Thoracic aorta (tissue), 2 donors: ENCODE results near the gene VASN. TPM values are rescaled to one million over a fixed set of nuclear protein-coding genes. Genes with fewer than 3 reads are reported as not detected.

Source experiments
- ATAC-seq: fragments of 150-250 bp; one replicate; pipeline ENCODE4 v1.8.0; 2017; ENCODE audit warnings: low read depth; ENCODE audit not compliant: insufficient number of reproducible peaks, low FRiP score
- DNase-seq: peaks from one replicate; pipeline ENCODE4 v3.0.0-alpha.2; 2020; ENCODE audit warnings: low spot score
- H3K27ac ChIP-seq, 2 donors: fragments of 200-600 bp; sonication (generic); 1 replicate in 1 of 2; 2 replicates in 1 of 2; pipeline ENCODE4 v1.5.1; 2016; ENCODE audit warnings: mild to moderate bottlenecking in 2 of 2, moderate library complexity in 2 of 2
- H3K27me3 ChIP-seq: fragments of 200-600 bp; sonication (generic); replicated peaks from 2 replicates; pipeline ENCODE4 v1.6.0; 2016; ENCODE audit warnings: mild to moderate bottlenecking; ENCODE audit not compliant: insufficient read depth
- H3K36me3 ChIP-seq: fragments of 200-600 bp; sonication (generic); one replicate; pipeline ENCODE4 v1.5.1; 2016
- H3K4me1 ChIP-seq, 2 donors: fragments of 200-600 bp; sonication (generic); 1 replicate in 1 of 2; 2 replicates in 1 of 2; pipeline versions ENCODE4 v1.5.1 to v1.6.0; 2016; ENCODE audit warnings: low read depth in 2 of 2, mild to moderate bottlenecking in 1 of 2; ENCODE audit not compliant: control insufficient read depth in 1 of 2
- H3K4me3 ChIP-seq: fragments of 200-600 bp; sonication (generic); 2 replicates; pipeline ENCODE4 v1.5.1; 2016; ENCODE audit warnings: mild to moderate bottlenecking
- H3K9me3 ChIP-seq: fragments of 200-600 bp; sonication (generic); 2 replicates; pipeline ENCODE4 v1.5.1; 2016
- total RNA-seq, 2 donors: library from RNA; depleted of rRNA; stranded (reverse); fragments of >200 nt; gene quantifications; one replicate each; pipeline versions ENCODE4 v1.1.0 to v1.2.3, GENCODE V29; 2016
- TF ChIP-seq, protein P1 (sequence below): fragments of 200-600 bp; sonication (generic); IDR thresholded peaks from one replicate; pipeline ENCODE4 v1.5.1; 2019; ENCODE audit warnings: antibody characterized with exemption

The VASN gene
- total RNA-seq, 2 donors from 2014 or later, result 197 to 217 TPM

DNA sequence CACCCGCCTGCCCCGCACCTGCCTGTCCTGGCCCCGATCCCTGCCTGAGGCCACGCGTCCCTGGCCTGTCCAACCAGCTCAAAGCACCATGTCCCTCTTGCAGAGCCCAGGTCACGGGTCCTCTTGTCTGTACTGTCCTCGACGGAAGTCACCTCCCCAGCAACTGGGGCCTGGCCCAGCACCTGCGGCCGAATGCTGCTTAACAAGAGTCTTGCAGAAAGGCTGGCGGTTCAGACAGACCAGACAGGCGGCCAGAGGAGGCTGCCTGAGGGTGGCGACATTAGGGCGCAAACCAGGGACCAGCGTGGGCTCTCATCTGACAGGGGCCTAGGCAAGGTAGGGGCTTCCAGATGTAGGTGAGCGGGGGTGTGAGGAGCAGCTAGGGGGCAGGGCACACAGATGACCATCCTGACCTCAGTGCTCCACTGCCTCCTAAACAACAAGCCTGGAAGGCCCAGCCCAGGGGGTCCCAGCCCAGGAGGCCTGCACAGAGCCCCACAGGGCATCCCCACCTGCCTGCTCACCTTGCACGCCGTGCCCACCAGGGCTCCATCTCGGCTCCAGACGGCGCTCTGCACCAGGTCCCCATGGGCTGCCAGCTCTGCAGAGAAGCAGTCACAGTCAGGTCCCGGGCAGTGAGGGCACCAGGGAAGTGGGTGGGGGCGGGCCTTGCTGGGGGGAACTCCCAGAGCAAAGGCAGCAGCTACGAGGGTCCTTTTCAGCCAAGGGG, 33.5 kb downstream of the VASN start:
- ATAC-seq, result no peak
- no peak for DNase-seq
- Histone ChIP-seq H3K9me3 (no peaks in the 10 kb centered on the region), H3K27ac (no peak overlapping the region), H3K4me1 (no peaks in the 10 kb centered on the region), H3K4me3 (no peak overlapping the region), H3K27me3 (no peaks in the 10 kb centered on the region), H3K36me3 (peaks cover 23% of the 10 kb centered on the region)
- TF ChIP-seq, protein P1, sequence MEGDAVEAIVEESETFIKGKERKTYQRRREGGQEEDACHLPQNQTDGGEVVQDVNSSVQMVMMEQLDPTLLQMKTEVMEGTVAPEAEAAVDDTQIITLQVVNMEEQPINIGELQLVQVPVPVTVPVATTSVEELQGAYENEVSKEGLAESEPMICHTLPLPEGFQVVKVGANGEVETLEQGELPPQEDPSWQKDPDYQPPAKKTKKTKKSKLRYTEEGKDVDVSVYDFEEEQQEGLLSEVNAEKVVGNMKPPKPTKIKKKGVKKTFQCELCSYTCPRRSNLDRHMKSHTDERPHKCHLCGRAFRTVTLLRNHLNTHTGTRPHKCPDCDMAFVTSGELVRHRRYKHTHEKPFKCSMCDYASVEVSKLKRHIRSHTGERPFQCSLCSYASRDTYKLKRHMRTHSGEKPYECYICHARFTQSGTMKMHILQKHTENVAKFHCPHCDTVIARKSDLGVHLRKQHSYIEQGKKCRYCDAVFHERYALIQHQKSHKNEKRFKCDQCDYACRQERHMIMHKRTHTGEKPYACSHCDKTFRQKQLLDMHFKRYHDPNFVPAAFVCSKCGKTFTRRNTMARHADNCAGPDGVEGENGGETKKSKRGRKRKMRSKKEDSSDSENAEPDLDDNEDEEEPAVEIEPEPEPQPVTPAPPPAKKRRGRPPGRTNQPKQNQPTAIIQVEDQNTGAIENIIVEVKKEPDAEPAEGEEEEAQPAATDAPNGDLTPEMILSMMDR, result no peak

DNA sequence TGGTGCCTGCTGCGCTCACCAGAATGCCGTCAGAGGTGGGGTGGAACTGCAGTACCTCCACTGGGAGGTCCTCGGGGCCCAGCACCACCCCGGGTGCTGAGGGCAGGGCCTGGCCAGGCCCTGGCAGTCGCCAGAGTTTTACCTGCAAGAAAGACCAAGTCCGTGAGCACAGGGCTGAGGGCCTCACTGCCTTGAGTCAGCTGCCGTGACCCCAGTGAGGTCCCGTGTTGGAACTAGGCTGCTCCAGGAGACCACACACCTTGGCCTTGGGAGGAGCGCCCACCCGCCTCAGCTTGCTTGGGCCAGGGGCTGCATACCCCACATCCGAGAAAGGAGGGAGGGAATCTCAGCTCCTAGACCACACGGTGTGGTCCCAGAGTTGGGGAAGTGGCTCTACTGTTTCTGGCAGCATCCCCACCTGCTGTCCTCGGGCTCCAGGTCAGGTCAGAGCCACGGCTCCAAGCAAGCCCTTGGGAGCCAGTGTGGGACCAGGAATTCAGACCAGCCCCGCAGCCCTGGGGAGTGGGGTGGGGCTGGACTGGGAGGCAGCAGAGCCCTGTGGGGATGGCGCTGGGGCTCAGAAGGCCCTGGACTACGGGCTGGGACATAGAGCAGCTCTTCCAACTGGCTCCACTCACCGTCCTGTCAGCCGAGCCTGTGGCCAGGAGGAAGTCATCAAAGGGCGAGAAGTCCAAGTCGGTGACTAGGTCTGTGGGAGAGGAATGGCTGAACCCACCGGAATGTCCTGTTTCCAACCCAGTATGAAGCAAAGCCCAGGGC, 36.1 kb downstream of the VASN start:
- ATAC-seq (no peak), DNase-seq (no peak)
- Histone ChIP-seq H3K4me1 (peaks cover 0 to 7% of the 10 kb centered on the region in 2 donors), H3K27ac (no peak overlapping the region), H3K4me3 (no peak overlapping the region), H3K36me3 (peaks cover 23% of the 10 kb centered on the region), H3K9me3 (no peaks in the 10 kb centered on the region), H3K27me3 (no peaks in the 10 kb centered on the region)
- TF ChIP-seq, protein P1, result no peak

DNA sequence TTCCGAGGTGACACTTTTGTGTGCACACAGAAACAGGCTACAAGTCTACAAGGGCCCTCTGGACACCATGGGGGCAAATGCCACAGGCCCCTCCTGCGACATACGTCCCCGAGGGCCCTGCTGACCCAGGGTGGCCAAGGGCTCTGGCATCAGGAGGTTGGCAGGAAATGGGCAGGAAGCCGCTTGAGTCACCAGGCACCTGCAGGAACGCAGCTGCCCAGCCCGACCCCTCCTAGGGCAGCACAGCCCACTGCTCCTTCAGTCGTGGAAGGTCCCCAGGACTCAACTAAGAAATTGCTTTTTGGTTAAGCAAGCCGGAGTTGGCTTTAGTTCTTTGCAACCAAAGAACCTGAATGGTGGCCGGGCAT, 36.7 kb downstream of the VASN start:
- DNase-seq, result no peak
- no peak for ATAC-seq
- TF ChIP-seq, protein P1, result no peak
- peaks cover 20% of the 10 kb centered on the region for H3K36me3 ChIP-seq
- peaks cover 0 to 7% of the 10 kb centered on the region in 2 donors for H3K4me1 ChIP-seq
- no peak overlapping the region for H3K4me3 ChIP-seq
- no peaks in the 10 kb centered on the region for H3K9me3 ChIP-seq
- H3K27ac ChIP-seq, result no peak overlapping the region
- H3K27me3 ChIP-seq, result no peaks in the 10 kb centered on the region

DNA sequence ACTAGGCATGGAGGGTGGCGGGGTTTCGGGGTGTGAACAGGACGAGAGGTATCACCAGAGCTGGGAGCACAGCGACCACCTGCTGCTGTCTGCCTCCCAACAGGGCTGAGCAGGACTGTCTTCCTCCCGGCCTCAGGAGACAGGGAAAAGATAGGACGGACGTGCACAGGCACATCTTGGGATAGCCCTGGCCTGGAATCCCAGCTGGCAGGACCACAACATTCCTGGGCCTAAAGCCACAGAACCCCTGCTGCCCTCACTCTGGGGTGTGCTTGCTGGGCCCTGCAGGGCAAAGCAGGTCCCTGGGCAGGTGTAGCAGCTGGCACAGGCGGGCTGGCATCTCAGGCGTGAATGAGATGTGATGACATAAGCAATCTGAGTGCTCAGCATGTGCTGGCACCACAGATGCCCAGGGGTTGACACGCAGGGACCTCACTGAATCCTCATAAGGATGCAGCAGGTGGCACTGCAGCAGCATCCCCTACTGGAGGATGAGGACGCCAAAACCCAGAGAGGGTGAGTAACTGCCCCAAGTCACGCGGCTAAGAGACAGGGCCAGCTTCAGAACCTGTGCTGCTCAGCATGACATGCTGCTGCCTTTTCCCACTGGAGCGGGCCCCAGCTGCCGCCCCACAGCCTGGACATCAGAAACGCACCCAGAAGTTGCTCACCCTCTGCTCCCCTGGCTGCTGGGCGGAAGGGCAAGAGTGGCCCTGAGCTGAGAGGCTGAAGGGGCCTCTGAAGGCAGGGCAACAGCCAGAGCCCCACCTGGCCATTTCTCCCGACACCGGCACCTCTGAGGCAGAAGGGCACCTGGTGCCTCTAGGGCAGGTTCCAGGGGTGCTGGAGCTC, 37.7 kb downstream of the VASN start:
- peaks cover 0 to 7% of the 10 kb centered on the region in 2 donors for H3K4me1 ChIP-seq
- H3K36me3 ChIP-seq, result peaks cover 20% of the 10 kb centered on the region
- no peaks in the 10 kb centered on the region for H3K27me3 ChIP-seq
- no peak for ATAC-seq
- no peak overlapping the region for H3K4me3 ChIP-seq
- H3K27ac ChIP-seq, result no peak overlapping the region
- TF ChIP-seq, protein P1, result no peak
- no peaks in the 10 kb centered on the region for H3K9me3 ChIP-seq
- DNase-seq, result no peak
